ENCODE measurements around the gene RAP1A. TPM values are rescaled to one million over a fixed set of nuclear protein-coding genes. Genes with fewer than 3 reads are reported as not detected.
"Not testable (repeated sequence)": the region's sequence is repeated elsewhere in the genome, so short reads cannot be mapped to it uniquely, and the experiment has no call there.

The RAP1A gene
- polyA plus RNA-seq, 3 donors from 2014 or later, result 45.6 to 67.3 (median 61.1) TPM

- Mint-ChIP-seq H3K36me3 (peaks cover 0 to 4% (median 0%) of the 10 kb centered on the region in 3 donors), H3K4me1 (peaks cover 69 to 84% of the 10 kb centered on the region in 2 donors), H3K9me3 (no peaks in the 10 kb centered on the region), H3K4me3 (peak overlapping the region in 1 of 5 donors; percentile 12), H3K27ac (peak overlapping the region in 3 of 6 donors; percentile 13 to 60 (median 20)), H3K27me3 (ENCODE audit: low read depth in 3 of 3) (no peaks in the 10 kb centered on the region)
- DNase-seq, result no peak
Observed at GRCh38 chr1:111671852-111672251, 52.3 kb downstream of the RAP1A start.

- H3K27ac Mint-ChIP-seq, result peak overlapping the region in 4 of 6 donors; percentile 3 to 74 (median 62)
- DNase-seq, result no peak
Observed at GRCh38 chr1:111672331-111672730, 52.7 kb downstream of the RAP1A start.

DNA sequence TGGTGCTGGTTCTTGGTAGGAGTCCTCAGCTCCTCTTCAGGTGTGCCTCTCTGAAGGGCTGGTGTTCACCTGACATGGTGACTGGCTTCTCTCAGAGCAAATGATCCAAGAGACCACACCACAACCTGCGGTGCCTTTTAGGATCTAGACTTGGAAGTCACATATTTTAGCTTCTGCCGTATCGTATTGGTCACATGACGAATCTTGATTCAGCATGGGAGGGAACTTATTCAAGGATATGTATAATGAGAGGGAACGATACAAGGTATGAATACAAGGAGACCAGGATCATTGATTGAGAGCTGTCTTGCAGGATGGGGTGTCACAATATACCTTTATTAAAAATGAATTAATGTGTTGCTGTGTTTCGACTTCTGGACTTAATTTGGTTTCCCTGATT, 58.0 kb downstream of the RAP1A start:
- H3K9me3 Mint-ChIP-seq, result peaks cover 0 to 5% (median 2%) of the 10 kb centered on the region in 6 donors
- H3K36me3 Mint-ChIP-seq, result peaks cover 15 to 31% (median 18%) of the 10 kb centered on the region in 3 donors
- no peak for DNase-seq
- peaks cover 0 to 2% (median 0%) of the 10 kb centered on the region in 3 donors for H3K27me3 Mint-ChIP-seq (ENCODE audit: low read depth in 3 of 3)
- no peak overlapping the region for H3K4me3 Mint-ChIP-seq
- no peak overlapping the region for H3K27ac Mint-ChIP-seq
- peaks cover 56 to 82% of the 10 kb centered on the region in 2 donors for H3K4me1 Mint-ChIP-seq

More at GRCh38 chr1:111672331-111672730, 52.7 kb downstream of the RAP1A start:
- H3K27me3 Mint-ChIP-seq (ENCODE audit: low read depth in 3 of 3), result peaks cover 0 to under 1% (median 0%) of the 10 kb centered on the region in 3 donors
- H3K36me3 Mint-ChIP-seq, result peaks cover 0 to 4% (median 2%) of the 10 kb centered on the region in 3 donors
- peak overlapping the region in 1 of 5 donors; percentile 7 for H3K4me3 Mint-ChIP-seq
- H3K4me1 Mint-ChIP-seq, result peaks cover 70 to 85% of the 10 kb centered on the region in 2 donors
- H3K9me3 Mint-ChIP-seq, result no peaks in the 10 kb centered on the region

DNA sequence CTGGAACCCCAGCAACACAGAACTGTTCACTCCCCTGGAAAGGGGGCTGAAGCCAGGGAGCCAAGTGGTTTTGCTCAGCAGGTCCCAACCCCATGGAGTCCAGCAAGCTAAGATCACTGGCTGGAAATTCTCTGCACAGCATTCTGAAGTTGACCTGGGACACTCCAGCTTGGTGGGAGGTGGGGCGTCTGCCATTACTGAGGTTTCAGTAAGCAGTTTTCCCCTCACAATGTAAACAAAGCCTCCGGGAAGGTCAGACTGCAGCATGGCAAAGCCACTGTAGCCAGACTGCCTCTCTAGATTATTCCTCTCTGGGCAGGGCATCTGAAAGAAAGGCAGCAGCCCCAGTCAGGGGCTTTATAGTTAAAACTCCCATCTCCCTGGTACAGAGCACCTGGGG, 60.0 kb downstream of the RAP1A start:
- peaks cover 46 to 82% of the 10 kb centered on the region in 2 donors for H3K4me1 Mint-ChIP-seq
- H3K27me3 Mint-ChIP-seq (ENCODE audit: low read depth in 3 of 3), result peaks cover 0 to 2% (median 0%) of the 10 kb centered on the region in 3 donors
- no peak overlapping the region for H3K27ac Mint-ChIP-seq
- no peak overlapping the region for H3K4me3 Mint-ChIP-seq
- peaks cover 0 to 18% (median 6%) of the 10 kb centered on the region in 6 donors for H3K9me3 Mint-ChIP-seq
- DNase-seq, result no peak
- H3K36me3 Mint-ChIP-seq, result peaks cover 18 to 31% (median 24%) of the 10 kb centered on the region in 3 donors

GRCh38 chr1:111680212-111680800, 60.7 kb downstream of the RAP1A start:
- H3K27me3 Mint-ChIP-seq (ENCODE audit: low read depth in 3 of 3); DNase-seq; H3K4me3 Mint-ChIP-seq: not testable (repeated sequence)
- peaks cover 18 to 31% (median 26%) of the 10 kb centered on the region in 3 donors for H3K36me3 Mint-ChIP-seq
- H3K4me1 Mint-ChIP-seq, result peaks cover 42 to 82% of the 10 kb centered on the region in 2 donors
- peak overlapping the region in 1 of 6 donors; percentile 60 for H3K27ac Mint-ChIP-seq
- peaks cover 0 to 19% (median 9%) of the 10 kb centered on the region in 6 donors for H3K9me3 Mint-ChIP-seq

DNA sequence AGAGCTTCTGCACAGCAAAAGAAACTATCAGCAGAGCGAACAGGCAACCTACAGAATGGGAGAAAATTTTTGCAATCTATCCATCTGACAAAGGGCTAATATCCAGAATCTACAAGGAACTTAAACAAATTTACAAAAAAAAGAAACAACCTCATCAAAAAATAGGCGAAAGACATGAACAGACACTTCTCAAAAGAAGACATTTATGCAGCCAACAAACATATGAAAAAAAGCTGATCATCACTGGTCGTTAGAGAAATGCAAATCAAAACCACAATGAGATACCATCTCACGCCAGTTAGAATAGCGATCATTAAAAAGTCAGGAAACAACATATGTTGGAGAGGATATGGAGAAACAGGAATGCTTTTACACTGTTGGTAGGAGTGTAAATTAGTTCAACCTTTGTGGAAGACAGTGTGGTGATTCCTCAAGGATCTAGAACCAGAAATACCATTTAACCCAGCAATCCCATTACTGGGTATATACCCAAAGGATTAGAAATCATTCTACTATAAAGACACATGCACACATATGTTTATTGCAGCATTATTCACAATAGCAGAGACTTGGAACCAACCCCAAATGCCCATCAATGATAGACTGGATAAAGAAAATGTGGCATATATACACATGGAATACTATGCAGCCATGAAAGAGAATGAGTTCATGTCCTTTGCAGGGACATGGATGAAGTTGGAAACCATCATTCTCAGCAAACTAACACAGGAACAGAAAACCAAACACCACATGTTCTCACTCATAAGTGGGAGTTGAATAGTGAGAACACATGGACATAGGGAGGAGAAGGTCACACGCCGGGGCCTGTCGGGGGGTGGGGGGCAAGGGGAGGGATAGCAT, 65.9 kb downstream of the RAP1A start:
- not testable (repeated sequence) for DNase-seq; H3K4me3 Mint-ChIP-seq; H3K27me3 Mint-ChIP-seq (ENCODE audit: low read depth in 3 of 3)
- H3K4me1 Mint-ChIP-seq, result peaks cover 51 to 87% of the 10 kb centered on the region in 2 donors
- peak overlapping the region in 2 of 6 donors; percentile 12 to 49 for H3K27ac Mint-ChIP-seq
- H3K9me3 Mint-ChIP-seq, result peaks cover 0 to 19% (median 10%) of the 10 kb centered on the region in 6 donors
- H3K36me3 Mint-ChIP-seq, result peaks cover 0 to 14% (median 8%) of the 10 kb centered on the region in 3 donors

- Mint-ChIP-seq H3K4me3 (no peak overlapping the region), H3K27me3 (ENCODE audit: low read depth in 3 of 3) (peaks cover 0 to 1% (median 0%) of the 10 kb centered on the region in 3 donors), H3K27ac (peak overlapping the region; percentile 6 to 71 (median 38)), H3K9me3 (peaks cover 0 to 3% (median 0%) of the 10 kb centered on the region in 6 donors), H3K36me3 (peaks cover 0 to 6% (median 6%) of the 10 kb centered on the region in 3 donors), H3K4me1 (peaks cover 55 to 87% of the 10 kb centered on the region in 2 donors)
- no peak for DNase-seq
Observed at GRCh38 chr1:111690306-111690617, 70.7 kb downstream of the RAP1A start.

- peaks cover 0 to 6% (median 6%) of the 10 kb centered on the region in 3 donors for H3K36me3 Mint-ChIP-seq
- H3K4me3 Mint-ChIP-seq, result no peak overlapping the region
- H3K4me1 Mint-ChIP-seq, result peaks cover 64 to 90% of the 10 kb centered on the region in 2 donors
- DNase-seq, result no peak
- H3K27me3 Mint-ChIP-seq (ENCODE audit: low read depth in 3 of 3), result peaks cover 0 to 1% (median 0%) of the 10 kb centered on the region in 3 donors
- H3K9me3 Mint-ChIP-seq, result no peaks in the 10 kb centered on the region
- H3K27ac Mint-ChIP-seq, result peak overlapping the region in 4 of 6 donors; percentile 1 to 74 (median 17)
Observed at GRCh38 chr1:111691886-111692285, 72.3 kb downstream of the RAP1A start.

- no peaks in the 10 kb centered on the region for H3K9me3 Mint-ChIP-seq
- peaks cover 17 to 30% (median 23%) of the 10 kb centered on the region in 3 donors for H3K36me3 Mint-ChIP-seq
- peak; percentile 7 to 35 (median 14) for DNase-seq
- peaks cover 42 to 73% of the 10 kb centered on the region in 2 donors for H3K4me1 Mint-ChIP-seq
- H3K4me3 Mint-ChIP-seq, result peak overlapping the region; percentile 28 to 75 (median 59)
- peaks cover 0 to 3% (median 0%) of the 10 kb centered on the region in 3 donors for H3K27me3 Mint-ChIP-seq (ENCODE audit: low read depth in 3 of 3)
- peak overlapping the region; percentile 5 to 80 (median 54) for H3K27ac Mint-ChIP-seq
Observed at GRCh38 chr1:111695801-111696200, 76.2 kb downstream of the RAP1A start.

GRCh38 chr1:111696330-111696729, 76.7 kb downstream of the RAP1A start:
- no peak for DNase-seq
- Mint-ChIP-seq H3K4me1 (peaks cover 39 to 68% of the 10 kb centered on the region in 2 donors), H3K27me3 (ENCODE audit: low read depth in 3 of 3) (peaks cover 0 to 3% (median 0%) of the 10 kb centered on the region in 3 donors), H3K9me3 (no peaks in the 10 kb centered on the region), H3K36me3 (peaks cover 20 to 36% (median 28%) of the 10 kb centered on the region in 3 donors), H3K4me3 (peak overlapping the region; percentile 30 to 75 (median 59)), H3K27ac (peak overlapping the region; percentile 5 to 72 (median 52))

- Mint-ChIP-seq H3K4me1 (peaks cover 27 to 40% of the 10 kb centered on the region in 2 donors), H3K36me3 (peaks cover 17 to 41% (median 40%) of the 10 kb centered on the region in 3 donors), H3K4me3 (no peak overlapping the region), H3K27ac (peak overlapping the region in 1 of 6 donors; percentile 9), H3K9me3 (no peaks in the 10 kb centered on the region), H3K27me3 (ENCODE audit: low read depth in 3 of 3) (peaks cover 0 to 2% (median 0%) of the 10 kb centered on the region in 3 donors)
- DNase-seq, result no peak
Observed at GRCh38 chr1:111699268-111699667, 79.7 kb downstream of the RAP1A start.

- H3K4me1 Mint-ChIP-seq, result peaks cover 5 to 13% of the 10 kb centered on the region in 2 donors
- H3K36me3 Mint-ChIP-seq, result peaks cover 18 to 47% (median 37%) of the 10 kb centered on the region in 3 donors
- H3K27me3 Mint-ChIP-seq (ENCODE audit: low read depth in 3 of 3), result peaks cover 0 to 2% (median 0%) of the 10 kb centered on the region in 3 donors
Observed at GRCh38 chr1:111702504-111703050, 83.0 kb downstream of the RAP1A start.

DNA sequence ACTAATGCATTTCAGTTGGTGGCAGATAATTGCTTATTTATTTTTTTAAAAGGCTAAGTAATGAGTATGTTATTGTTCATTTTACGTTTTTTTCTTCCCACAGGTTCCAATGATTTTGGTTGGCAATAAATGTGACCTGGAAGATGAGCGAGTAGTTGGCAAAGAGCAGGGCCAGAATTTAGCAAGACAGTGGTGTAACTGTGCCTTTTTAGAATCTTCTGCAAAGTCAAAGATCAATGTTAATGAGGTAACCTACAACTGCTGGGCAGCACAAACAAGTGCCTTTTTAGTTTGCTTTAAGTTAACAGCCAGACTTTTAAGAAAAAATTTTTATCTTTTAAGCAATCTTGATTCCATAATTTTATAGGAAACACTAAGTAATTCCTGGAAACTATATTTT, 84.7 kb downstream of the RAP1A start:
- Mint-ChIP-seq H3K27me3 (ENCODE audit: low read depth in 3 of 3) (peaks cover 0 to 2% (median 0%) of the 10 kb centered on the region in 3 donors), H3K9me3 (no peaks in the 10 kb centered on the region), H3K36me3 (peaks cover 18 to 42% (median 31%) of the 10 kb centered on the region in 3 donors), H3K4me1 (peaks cover 4 to 8% of the 10 kb centered on the region in 2 donors), H3K27ac (peak overlapping the region in 1 of 6 donors; percentile 62), H3K4me3 (no peak overlapping the region)
- DNase-seq, result no peak

More at GRCh38 chr1:111702504-111703050, 83.0 kb downstream of the RAP1A start:
- no peak for DNase-seq
- Mint-ChIP-seq H3K27ac (peak overlapping the region in 3 of 6 donors; percentile 20 to 53 (median 24)), H3K9me3 (no peaks in the 10 kb centered on the region), H3K4me3 (no peak overlapping the region)
